Upper lobe of left lung (tissue), 6 donors: ENCODE measurements around the gene OPCML. TPM values are rescaled to one million over a fixed set of nuclear protein-coding genes. Genes with fewer than 3 reads are reported as not detected.

ENCODE experiments used
- ATAC-seq, 2 donors: fragments of 200-7000 bp; cut with Tn5 transposase; one replicate each; pipeline ENCODE4 v1.9.1; 2022; ENCODE audit warnings: mild to moderate bottlenecking in 2 of 2, moderate library complexity in 2 of 2; ENCODE audit not compliant: low FRiP score in 2 of 2
- DNase-seq, 2 donors: peaks; one replicate each; pipeline ENCODE4 v3.0.0-alpha.2; 2019 to 2020
- H3K27ac ChIP-seq, 4 donors: fragments of 200-600 bp; sonication (generic); one replicate each; pipeline ENCODE4 v1.5.1; 2016 to 2019
- H3K27me3 ChIP-seq, 4 donors: fragments of 200-600 bp; sonication (generic); one replicate each; pipeline ENCODE4 v1.5.1; 2017 to 2019
- H3K36me3 ChIP-seq, 4 donors: fragments of 200-600 bp; sonication (generic); one replicate each; pipeline ENCODE4 v1.5.1; 2016 to 2019
- H3K4me1 ChIP-seq, 4 donors: fragments of 200-600 bp; sonication (generic); one replicate each; pipeline ENCODE4 v1.5.1; 2018 to 2019
- H3K4me3 ChIP-seq, 4 donors: fragments of 200-600 bp; sonication (generic); one replicate each; pipeline ENCODE4 v1.5.1; 2017 to 2019; ENCODE audit warnings: mild to moderate bottlenecking in 2 of 4, moderate library complexity in 1 of 4
- H3K9me3 ChIP-seq, 4 donors: fragments of 200-600 bp; sonication (generic); one replicate each; pipeline ENCODE4 v1.5.1; 2018 to 2019
- EP300 ChIP-seq, 4 donors: sonication (generic); formaldehyde crosslinking; IDR thresholded peaks; one replicate each; pipeline ENCODE4 v1.5.1; 2017; ENCODE audit warnings: antibody characterized with exemption in 4 of 4, control low read depth in 2 of 4
- POLR2A ChIP-seq, 4 donors: fragments of 450-650 bp; IDR thresholded peaks; one replicate each; pipeline ENCODE4 v1.5.1; 2016 to 2017; ENCODE audit warnings: antibody characterized with exemption in 4 of 4, mild to moderate bottlenecking in 2 of 4
- POLR2AphosphoS5 ChIP-seq, 2 donors: sonication (generic); formaldehyde crosslinking; IDR thresholded peaks; one replicate each; pipeline ENCODE4 v1.5.1; 2017; ENCODE audit warnings: antibody characterized with exemption in 2 of 2
- WGBS, 2 donors: methylation state at CpG; one replicate each; pipeline ENCODE4 v1.1.5; 2017 to 2018; 5-methylcytosine and 5-hydroxymethylcytosine counted together
- total RNA-seq, 6 donors: library from RNA; depleted of rRNA in 4 of 6; stranded (reverse); fragments of >200 nt in 4 of 6; gene quantifications; one replicate each; pipeline versions ENCODE4 v1.1.0 to v1.2.1, GENCODE V29; 2016 to 2021
- TF ChIP-seq, protein P1 (sequence below), 6 experiments: fragments of 450-650 bp in 4 of 6; fragments of 200-600 bp in 2 of 6; sonication (generic) in 2 of 6; IDR thresholded peaks; one replicate each; pipeline ENCODE4 v1.5.1; 2016 to 2019; ENCODE audit warnings: antibody characterized with exemption in 6 of 6
- donor health status: DM: no; HTN: no; CAD: no; lungs with moderate emphysema.
- donor health status: DM: no; HTN: yes; CAD: no; lungs with severe emphysema.

Gene OPCML
- total RNA-seq, 6 donors from 2014 or later: 0.10 TPM; not detected in 5

DNA sequence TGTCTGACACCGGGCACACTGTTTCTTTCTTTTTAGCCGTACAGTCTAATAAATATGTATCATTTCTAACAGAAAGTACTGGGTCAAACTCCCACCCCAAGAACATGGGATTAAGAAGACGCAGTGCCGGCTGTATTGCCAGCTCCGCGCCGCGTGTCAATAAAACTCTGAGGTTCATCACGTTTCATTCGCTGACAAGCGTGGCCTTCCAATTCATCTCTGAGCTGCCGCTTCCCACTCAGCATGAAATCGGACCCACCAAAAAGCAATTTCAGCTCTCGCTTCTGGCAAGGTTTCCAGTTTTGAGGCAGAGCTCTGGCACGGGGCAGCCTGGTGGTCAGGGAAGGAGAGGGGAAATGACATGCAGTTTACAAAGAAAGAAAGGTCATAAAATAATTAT is 819.8 kb downstream of the OPCML start:
- no peaks in the 10 kb centered on the region for H3K4me1 ChIP-seq
- TF ChIP-seq POLR2A (IDR thresholded peaks at IDR 0.05) (no peak), POLR2AphosphoS5 (IDR thresholded peaks at IDR 0.05) (no peak), EP300 (IDR thresholded peaks at IDR 0.05) (no peak)
- TF ChIP-seq, protein P1, sequence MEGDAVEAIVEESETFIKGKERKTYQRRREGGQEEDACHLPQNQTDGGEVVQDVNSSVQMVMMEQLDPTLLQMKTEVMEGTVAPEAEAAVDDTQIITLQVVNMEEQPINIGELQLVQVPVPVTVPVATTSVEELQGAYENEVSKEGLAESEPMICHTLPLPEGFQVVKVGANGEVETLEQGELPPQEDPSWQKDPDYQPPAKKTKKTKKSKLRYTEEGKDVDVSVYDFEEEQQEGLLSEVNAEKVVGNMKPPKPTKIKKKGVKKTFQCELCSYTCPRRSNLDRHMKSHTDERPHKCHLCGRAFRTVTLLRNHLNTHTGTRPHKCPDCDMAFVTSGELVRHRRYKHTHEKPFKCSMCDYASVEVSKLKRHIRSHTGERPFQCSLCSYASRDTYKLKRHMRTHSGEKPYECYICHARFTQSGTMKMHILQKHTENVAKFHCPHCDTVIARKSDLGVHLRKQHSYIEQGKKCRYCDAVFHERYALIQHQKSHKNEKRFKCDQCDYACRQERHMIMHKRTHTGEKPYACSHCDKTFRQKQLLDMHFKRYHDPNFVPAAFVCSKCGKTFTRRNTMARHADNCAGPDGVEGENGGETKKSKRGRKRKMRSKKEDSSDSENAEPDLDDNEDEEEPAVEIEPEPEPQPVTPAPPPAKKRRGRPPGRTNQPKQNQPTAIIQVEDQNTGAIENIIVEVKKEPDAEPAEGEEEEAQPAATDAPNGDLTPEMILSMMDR (IDR thresholded peaks at IDR 0.05): no peak
- 72 to 86% methylated on average over 15 of the region's 15 CpGs for WGBS, 2 donors

DNA sequence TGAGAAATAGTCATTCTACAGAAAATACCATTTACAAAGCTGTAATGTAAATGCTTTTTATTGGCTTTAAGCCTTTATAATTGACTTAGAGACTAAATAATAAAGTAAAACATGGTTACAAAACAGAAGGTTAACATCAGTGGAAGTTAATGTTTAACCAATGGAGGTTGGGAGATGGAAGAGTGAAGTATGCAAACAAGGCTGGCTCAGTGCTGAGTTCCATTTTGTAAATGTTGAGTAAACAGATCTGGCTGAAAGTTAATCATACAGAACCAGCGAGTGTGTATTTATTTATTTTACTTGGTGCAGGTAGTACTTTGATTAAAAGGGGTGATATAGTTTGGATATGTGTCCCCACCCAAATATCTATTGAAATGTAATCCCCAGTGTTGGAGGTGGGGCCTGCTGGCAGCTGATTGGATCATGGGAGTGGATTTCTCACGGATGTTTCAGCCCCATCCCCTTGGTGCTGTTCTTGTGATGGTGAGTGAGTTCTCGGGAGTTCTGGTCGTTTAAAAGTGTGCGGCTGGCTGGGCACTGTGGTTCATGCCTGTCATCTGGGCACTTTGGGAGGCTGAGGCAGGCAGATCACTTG is 827.4 kb downstream of the OPCML start:
- Histone ChIP-seq H3K36me3 (no peaks in the 10 kb centered on the region), H3K9me3 (peaks cover 0 to 5% (median 4%) of the 10 kb centered on the region in 4 donors), H3K4me3 (no peak overlapping the region), H3K27ac (no peak overlapping the region), H3K4me1 (no peaks in the 10 kb centered on the region), H3K27me3 (no peaks in the 10 kb centered on the region)
- 59 to 69% methylated on average over 5 of the region's 5 CpGs for WGBS, 2 donors
- no peak for DNase-seq
- ATAC-seq: no peak
- TF ChIP-seq, protein P1 (IDR thresholded peaks at IDR 0.05): no peak
- no peak for TF ChIP-seq POLR2A (IDR thresholded peaks at IDR 0.05)

More for the DNA sequence above, 819.8 kb downstream of the OPCML start:
- Histone ChIP-seq H3K4me3 (no peak overlapping the region), H3K27ac (no peak overlapping the region), H3K36me3 (no peaks in the 10 kb centered on the region), H3K9me3 (no peaks in the 10 kb centered on the region), H3K27me3 (no peaks in the 10 kb centered on the region)
- no peak for ATAC-seq
- no peak for DNase-seq

- 38 to 65% methylated on average over 1 of the region's 1 CpG for WGBS, 2 donors
- Histone ChIP-seq H3K36me3 (no peaks in the 10 kb centered on the region), H3K27ac (no peak overlapping the region), H3K4me1 (no peaks in the 10 kb centered on the region), H3K4me3 (no peak overlapping the region), H3K9me3 (no peaks in the 10 kb centered on the region), H3K27me3 (no peaks in the 10 kb centered on the region)
- TF ChIP-seq, protein P1 (IDR thresholded peaks at IDR 0.05): no peak
- TF ChIP-seq EP300 (IDR thresholded peaks at IDR 0.05): no peak
- TF ChIP-seq POLR2A (IDR thresholded peaks at IDR 0.05): no peak
- no peak for TF ChIP-seq POLR2AphosphoS5 (IDR thresholded peaks at IDR 0.05)
- DNase-seq (no peak), ATAC-seq (no peak)
Measured at GRCh38 chr11:132692891-132693290, 839.4 kb downstream of the OPCML start.

GRCh38 chr11:132691848-132692550 is 840.3 kb downstream of the OPCML start:
- Histone ChIP-seq H3K4me3 (no peak overlapping the region), H3K9me3 (no peaks in the 10 kb centered on the region), H3K27me3 (no peaks in the 10 kb centered on the region), H3K27ac (no peak overlapping the region), H3K4me1 (no peaks in the 10 kb centered on the region), H3K36me3 (no peaks in the 10 kb centered on the region)
- DNase-seq (no peak), ATAC-seq (no peak)
- TF ChIP-seq POLR2AphosphoS5 (IDR thresholded peaks at IDR 0.05) (no peak), POLR2A (IDR thresholded peaks at IDR 0.05) (no peak)
- WGBS, 2 donors: 80 to 83% methylated on average over 6 of the region's 6 CpGs

DNA sequence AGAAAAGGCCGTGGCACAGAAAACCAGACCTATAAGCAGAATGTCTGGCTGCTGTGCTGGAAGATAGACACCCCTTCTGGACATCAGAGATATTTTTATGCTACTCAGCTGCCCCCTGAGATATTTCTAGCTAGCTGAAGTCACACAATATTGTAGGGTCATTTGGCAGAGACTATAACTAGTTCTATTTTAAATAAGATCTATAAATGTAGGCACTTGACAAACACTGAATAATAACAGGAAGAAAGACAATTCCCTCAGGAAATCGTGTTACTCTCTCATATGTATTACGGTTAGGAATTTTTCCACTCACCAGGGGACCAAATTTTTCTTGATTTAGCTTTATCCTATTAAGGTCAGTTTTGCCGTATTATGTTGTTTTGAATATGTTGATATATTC is 845.4 kb downstream of the OPCML start:
- Histone ChIP-seq H3K27me3 (no peaks in the 10 kb centered on the region), H3K4me3 (no peak overlapping the region), H3K36me3 (no peaks in the 10 kb centered on the region), H3K4me1 (no peaks in the 10 kb centered on the region), H3K27ac (no peak overlapping the region), H3K9me3 (no peaks in the 10 kb centered on the region)
- ATAC-seq (no peak), DNase-seq (no peak)
- TF ChIP-seq POLR2AphosphoS5 (IDR thresholded peaks at IDR 0.05) (no peak), POLR2A (IDR thresholded peaks at IDR 0.05) (no peak), EP300 (IDR thresholded peaks at IDR 0.05) (no peak)
- TF ChIP-seq, protein P1 (IDR thresholded peaks at IDR 0.05): no peak
- 45 to 57% methylated on average over 4 of the region's 4 CpGs for WGBS, 2 donors
